GM12878 (cell line): ENCODE measurements around the gene ATP10A. TPM values are rescaled to one million over a fixed set of nuclear protein-coding genes. Genes with fewer than 3 reads are reported as not detected.

Experiments used
- ATAC-seq: fragments of 200-7000 bp; cut with Tn5 transposase; 3 replicates; pipeline ENCODE4 v1.9.1; 2020; ENCODE audit warnings: mild to moderate bottlenecking, moderate library complexity
- BruUV-seq: library from RNA; stranded (reverse); fragments of 400-500 nt; replicated peaks from 2 replicates; lab custom pipeline; 2021; lab: Mats Ljungman, UMichigan
- CTCF ChIA-PET: fragments of 300-600 bp; sonication (Branson Sonifier 250); formaldehyde crosslinking; extraction: SDS; loops from one replicate; lab custom pipeline; 2021; ENCODE audit warnings: inconsistent platforms; lab: Yijun Ruan, JAX
- POLR2A ChIA-PET: fragments of 350-600 bp; formaldehyde crosslinking; extraction: SDS; loops from one replicate; lab custom pipeline; 2021; ENCODE audit warnings: inconsistent platforms; lab: Charles Lee
- RAD21 ChIA-PET: fragments of 300-600 bp; sonication (Branson Sonifier 250); formaldehyde crosslinking; loops from one replicate; lab custom pipeline; 2023; ENCODE audit warnings: antibody characterized with exemption; ENCODE audit not compliant: unreplicated experiment; lab: Charles Lee
- SMC1A ChIA-PET: fragments of 300-600 bp; sonication (Branson Sonifier 250); formaldehyde crosslinking; loops from one replicate; lab custom pipeline; 2023; ENCODE audit not compliant: unreplicated experiment, uncharacterized antibody; lab: Charles Lee
- DNase-seq: peaks from one replicate; pipeline ENCODE4 v3.0.0-alpha.2; 2011; ENCODE audit warnings: low read depth, low spot score
- FAIRE-seq: peaks from 3 replicates; lab custom pipeline; 2011; peaks lifted over from hg19 to GRCh38; lab: Jason Lieb, UNC
- H2AFZ ChIP-seq: 2 replicates; pipeline ENCODE4 v1.6.0; 2011; ENCODE audit warnings: low read depth, low read length, control low read depth; ENCODE audit not compliant: control insufficient read depth
- H3K27ac ChIP-seq: 2 replicates; pipeline ENCODE4 v1.5.1; 2011; ENCODE audit warnings: control low read depth; ENCODE audit not compliant: control insufficient read depth, insufficient read depth
- H3K27me3 ChIP-seq, 2 experiments: replicated peaks in 1 of 2; 2 replicates each; pipeline versions ENCODE4 v1.6.0 to v1.6.1; 2011; ENCODE audit warnings: low read length in 1 of 2; ENCODE audit not compliant: control insufficient read depth in 2 of 2, insufficient read depth in 2 of 2
- H3K36me3 ChIP-seq, 2 experiments: 2 replicates each; pipeline ENCODE4 v1.5.1; 2011; ENCODE audit warnings: low read length in 1 of 2; ENCODE audit not compliant: control insufficient read depth in 2 of 2, insufficient read depth in 2 of 2
- H3K4me1 ChIP-seq: 2 replicates; pipeline ENCODE4 v1.6.1; 2011; ENCODE audit warnings: mild to moderate bottlenecking, low read length, moderate library complexity, mixed read lengths; ENCODE audit not compliant: control insufficient read depth, insufficient read depth
- H3K4me2 ChIP-seq: 2 replicates; pipeline ENCODE4 v1.6.0; 2011; ENCODE audit warnings: control low read depth; ENCODE audit not compliant: control insufficient read depth, insufficient read depth
- H3K4me3 ChIP-seq: fragments of 200-600 bp; sonication (generic); 2 replicates; pipeline ENCODE4 v1.5.1; 2016
- H3K79me2 ChIP-seq: 2 replicates; pipeline ENCODE4 v1.6.0; 2011; ENCODE audit warnings: low read length; ENCODE audit not compliant: control insufficient read depth, insufficient read depth
- H3K9ac ChIP-seq: 2 replicates; pipeline ENCODE4 v1.8.0; 2011; ENCODE audit warnings: low read length, control low read depth, mixed read lengths; ENCODE audit not compliant: control insufficient read depth, insufficient read depth
- H3K9me3 ChIP-seq: replicated peaks from 3 replicates; pipeline ENCODE4 v1.5.1; 2011; ENCODE audit warnings: mild to moderate bottlenecking, low read length; ENCODE audit not compliant: control insufficient read depth, insufficient read depth
- H4K20me1 ChIP-seq: 2 replicates; pipeline ENCODE4 v1.6.0; 2011; ENCODE audit not compliant: control insufficient read depth, insufficient read depth
- CHD2 ChIP-seq: IDR thresholded peaks from 2 replicates; pipeline ENCODE4 v1.6.1; 2011; ENCODE audit warnings: low read depth, low read length, improper control_type of control experiment, borderline replicate concordance
- DPF2 ChIP-seq: fragments of 450-650 bp; IDR thresholded peaks from 2 replicates; pipeline ENCODE4 v1.6.1; 2017; ENCODE audit warnings: mild to moderate bottlenecking
- EED ChIP-seq: sonication (generic); IDR thresholded peaks from 2 replicates; pipeline ENCODE4 v1.6.1; 2016; ENCODE audit warnings: antibody characterized with exemption, low read depth
- HSF1 ChIP-seq: fragments of 150-350 bp; IDR thresholded peaks from 2 replicates; pipeline ENCODE4 v1.6.1; 2014; ENCODE audit warnings: mild to moderate bottlenecking, low read depth, low read length
- KAT2A ChIP-seq: conservative IDR thresholded peaks from 2 replicates; pipeline ENCODE4 v1.6.1; 2011; ENCODE audit warnings: low read depth, low read length; ENCODE audit not compliant: control insufficient read depth
- MXI1 ChIP-seq: fragments of 150-350 bp; IDR thresholded peaks from 2 replicates; pipeline ENCODE4 v1.6.1; 2011; ENCODE audit warnings: low read depth, mild to moderate bottlenecking, inconsistent platforms, low read length, improper control_type of control experiment
- NFIC ChIP-seq: IDR thresholded peaks from 2 replicates; pipeline ENCODE4 v1.6.1; 2012; ENCODE audit warnings: low read depth, mild to moderate bottlenecking, inconsistent platforms, low read length, moderate library complexity
- NR2C1 ChIP-seq: fragments of 450-650 bp; IDR thresholded peaks from 2 replicates; pipeline ENCODE4 v1.6.1; 2017; ENCODE audit warnings: antibody characterized with exemption, mild to moderate bottlenecking, moderate library complexity
- PAX8 ChIP-seq: fragments of 450-650 bp; IDR thresholded peaks from 2 replicates; pipeline ENCODE4 v1.6.1; 2017; ENCODE audit warnings: mild to moderate bottlenecking, moderate library complexity
- PBX3 ChIP-seq: IDR thresholded peaks from 2 replicates; pipeline ENCODE4 v1.6.1; 2011; ENCODE audit warnings: mild to moderate bottlenecking, low read depth, low read length, moderate library complexity; ENCODE audit not compliant: insufficient replicate concordance
- RAD51 ChIP-seq: fragments of 450-650 bp; IDR thresholded peaks from 2 replicates; pipeline ENCODE4 v1.6.1; 2016; ENCODE audit warnings: moderate library complexity, mild to moderate bottlenecking, inconsistent platforms
- SMAD1 ChIP-seq: fragments of 450-650 bp; IDR thresholded peaks from 2 replicates; pipeline ENCODE4 v1.6.1; 2018; ENCODE audit warnings: mild to moderate bottlenecking, low read depth; ENCODE audit not compliant: partially characterized antibody
- SRF ChIP-seq, 2 experiments: IDR thresholded peaks; 2 replicates each; pipeline ENCODE4 v1.6.1; 2011; ENCODE audit warnings: low read depth in 2 of 2, low read length in 2 of 2, mild to moderate bottlenecking in 1 of 2, moderate library complexity in 1 of 2
- STAT1 ChIP-seq: fragments of 450-650 bp; conservative IDR thresholded peaks from 2 replicates; pipeline ENCODE4 v1.6.1; 2014; ENCODE audit warnings: antibody characterized with exemption, mild to moderate bottlenecking
- STAT3 ChIP-seq: IDR thresholded peaks from 2 replicates; pipeline ENCODE4 v1.6.1; 2011; ENCODE audit warnings: low read depth, low read length, improper control_type of control experiment
- ZBED1 ChIP-seq: IDR thresholded peaks from 2 replicates; pipeline ENCODE4 v1.6.1; 2016; ENCODE audit warnings: borderline replicate concordance
- ZSCAN29 ChIP-seq: fragments of 450-650 bp; IDR thresholded peaks from 2 replicates; pipeline ENCODE4 v1.6.1; 2017; ENCODE audit warnings: mild to moderate bottlenecking, moderate library complexity
- WGBS: methylation state at CpG from one replicate; pipeline ENCODE4 v1.1.6; 2016; ENCODE audit warnings: low lambda C conversion rate; ENCODE audit not compliant: insufficient replicate concordance, insufficient coverage; ENCODE audit errors: missing lambda C conversion rate; 5-methylcytosine and 5-hydroxymethylcytosine counted together
- in situ Hi-C: fragments of 300-500 bp; cut with MboI; formaldehyde crosslinking; loops from 9 replicates; pipeline ENCODE4 v1.14.3; 2018; ENCODE audit warnings: mixed read lengths
- intact Hi-C: fragments of 100-400 bp; cut with micrococcal nuclease; formaldehyde crosslinking; loops from one replicate; pipeline ENCODE4 v1.14.2; 2022; ENCODE audit not compliant: unreplicated experiment
- polyA plus RNA-seq, 11 experiments: library from polyadenylated mRNA; depleted of rRNA in 4 of 11; unstranded in 6 of 11; stranded (reverse) in 5 of 11; fragments of >200 nt; fragmentation: Nextera tagmentation in 4 of 11; fragmentation: Illumina TruSeq in 1 of 11; extraction: Ambion mirVana in 4 of 11; extraction: Trizol in 1 of 11; gene quantifications; 1 replicate in 1 of 11; 2 replicates in 10 of 11; pipeline versions ENCODE4 v1.2.1 to v1.2.3, GENCODE V29; 2011 to 2016; ENCODE audit warnings: inconsistent platforms in 2 of 11, missing spikeins in 2 of 11, low read depth in 1 of 11
- total RNA-seq, 4 experiments: library from RNA; depleted of rRNA in 3 of 4; stranded (reverse); fragments of >200 nt in 3 of 4; fragmentation: Illumina TruSeq in 1 of 4; extraction: Trizol in 1 of 4; gene quantifications; 2 replicates each; pipeline versions ENCODE4 v1.2.1 to v1.2.3, GENCODE V29; 2013 to 2021
- TF ChIP-seq, protein P1 (sequence below): IDR thresholded peaks from 2 replicates; pipeline ENCODE4 v1.6.1; 2012; ENCODE audit warnings: low read length, inconsistent platforms

Gene ATP10A
- total and polyA plus RNA-seq, 10 of the 15 experiments (the other 5 are each of a cell fraction or from before 2014, with no cell fraction given) = 0.04 to 1.5 (median 0.31) TPM; not detected in 2

GRCh38 chr15:25876231-25877140, 13.4 kb upstream of the ATP10A start:
- intact Hi-C loops = no loop called here
- no peaks in the 10 kb centered on the region for H3K9me3 ChIP-seq
- ChIA-PET SMC1A (no interaction called here), CTCF (no interaction called here), POLR2A (no interaction called here), RAD21 (no interaction called here)
- in situ Hi-C loops = no loop called here
- no peaks in the 10 kb centered on the region for H3K27me3 ChIP-seq
- H3K9ac ChIP-seq = no peak overlapping the region
- no peak overlapping the region for H2AFZ ChIP-seq
- no peak for ATAC-seq
- H3K27ac ChIP-seq = no peak overlapping the region
- H3K4me2 ChIP-seq = no peak overlapping the region
- TF ChIP-seq, protein P1, sequence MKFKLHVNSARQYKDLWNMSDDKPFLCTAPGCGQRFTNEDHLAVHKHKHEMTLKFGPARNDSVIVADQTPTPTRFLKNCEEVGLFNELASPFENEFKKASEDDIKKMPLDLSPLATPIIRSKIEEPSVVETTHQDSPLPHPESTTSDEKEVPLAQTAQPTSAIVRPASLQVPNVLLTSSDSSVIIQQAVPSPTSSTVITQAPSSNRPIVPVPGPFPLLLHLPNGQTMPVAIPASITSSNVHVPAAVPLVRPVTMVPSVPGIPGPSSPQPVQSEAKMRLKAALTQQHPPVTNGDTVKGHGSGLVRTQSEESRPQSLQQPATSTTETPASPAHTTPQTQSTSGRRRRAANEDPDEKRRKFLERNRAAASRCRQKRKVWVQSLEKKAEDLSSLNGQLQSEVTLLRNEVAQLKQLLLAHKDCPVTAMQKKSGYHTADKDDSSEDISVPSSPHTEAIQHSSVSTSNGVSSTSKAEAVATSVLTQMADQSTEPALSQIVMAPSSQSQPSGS = no peak
- TF ChIP-seq ZBED1 (no peak), MXI1 (no peak), EED (no peak), SMAD1 (no peak), CHD2 (no peak), KAT2A (no peak), PBX3 (no peak), RAD51 (no peak), SRF (IDR thresholded peaks at IDR 0.05; ENCODE audit: low read depth in 2 of 2, low read length in 2 of 2) (no peak), HSF1 (no peak), STAT1 (no peak), DPF2 (no peak), NR2C1 (no peak), NFIC (no peak), STAT3 (no peak), PAX8 (no peak), ZSCAN29 (no peak)
- BruUV-seq = no TSS peak
- FAIRE-seq = no peak
- H4K20me1 ChIP-seq = no peaks in the 10 kb centered on the region
- no peaks in the 10 kb centered on the region for H3K36me3 ChIP-seq
- WGBS = 42% methylated on average over 18 of the region's 18 CpGs
- no peaks in the 10 kb centered on the region for H3K4me1 ChIP-seq
- DNase-seq = no peak
- no peaks in the 10 kb centered on the region for H3K79me2 ChIP-seq
- H3K4me3 ChIP-seq = no peak overlapping the region
